GM10248 (cell line): ENCODE data around the gene DYNC2H1.

Source experiments
- CTCF ChIA-PET: fragments of 300-600 bp; sonication (Branson Sonifier 250); formaldehyde crosslinking; extraction: SDS; loops from one replicate; lab custom pipeline; 2021; ENCODE audit warnings: antibody characterized with exemption; lab: Yijun Ruan, JAX
- POLR2A ChIA-PET: fragments of 350-650 bp; sonication (Branson Sonifier 250); formaldehyde crosslinking; extraction: SDS; loops from one replicate; lab custom pipeline; 2020; ENCODE audit warnings: antibody characterized with exemption; lab: Yijun Ruan, JAX
- DNase-seq: peaks from one replicate; pipeline ENCODE4 v3.0.0; 2012; ENCODE audit errors: extremely low spot score
- TF ChIP-seq, protein P1 (sequence below): IDR thresholded peaks from 2 replicates; pipeline ENCODE4 v1.5.1; 2012; ENCODE audit warnings: mild to moderate bottlenecking, low read depth; ENCODE audit errors: extremely low read depth, missing control alignments, control extremely low read depth

The DYNC2H1 gene

GRCh38 chr11:103167166-103167565 lies 57.9 kb downstream of the DYNC2H1 start:
- no peak for DNase-seq
- ChIA-PET POLR2A (no interaction called here), CTCF (no interaction called here)
- TF ChIP-seq, protein P1, sequence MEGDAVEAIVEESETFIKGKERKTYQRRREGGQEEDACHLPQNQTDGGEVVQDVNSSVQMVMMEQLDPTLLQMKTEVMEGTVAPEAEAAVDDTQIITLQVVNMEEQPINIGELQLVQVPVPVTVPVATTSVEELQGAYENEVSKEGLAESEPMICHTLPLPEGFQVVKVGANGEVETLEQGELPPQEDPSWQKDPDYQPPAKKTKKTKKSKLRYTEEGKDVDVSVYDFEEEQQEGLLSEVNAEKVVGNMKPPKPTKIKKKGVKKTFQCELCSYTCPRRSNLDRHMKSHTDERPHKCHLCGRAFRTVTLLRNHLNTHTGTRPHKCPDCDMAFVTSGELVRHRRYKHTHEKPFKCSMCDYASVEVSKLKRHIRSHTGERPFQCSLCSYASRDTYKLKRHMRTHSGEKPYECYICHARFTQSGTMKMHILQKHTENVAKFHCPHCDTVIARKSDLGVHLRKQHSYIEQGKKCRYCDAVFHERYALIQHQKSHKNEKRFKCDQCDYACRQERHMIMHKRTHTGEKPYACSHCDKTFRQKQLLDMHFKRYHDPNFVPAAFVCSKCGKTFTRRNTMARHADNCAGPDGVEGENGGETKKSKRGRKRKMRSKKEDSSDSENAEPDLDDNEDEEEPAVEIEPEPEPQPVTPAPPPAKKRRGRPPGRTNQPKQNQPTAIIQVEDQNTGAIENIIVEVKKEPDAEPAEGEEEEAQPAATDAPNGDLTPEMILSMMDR: no peak

GRCh38 chr11:103170865-103171264 lies 61.6 kb downstream of the DYNC2H1 start:
- TF ChIP-seq, protein P1: no peak
- CTCF ChIA-PET: interaction anchor here (1.6 to 4.1 kb wide), 2 partner anchors 9 to 18 kb away, joined by 3 to 16 read pairs; no protein-coding TSS in a partner anchor
- POLR2A ChIA-PET: no interaction called here
- no peak for DNase-seq

DNA sequence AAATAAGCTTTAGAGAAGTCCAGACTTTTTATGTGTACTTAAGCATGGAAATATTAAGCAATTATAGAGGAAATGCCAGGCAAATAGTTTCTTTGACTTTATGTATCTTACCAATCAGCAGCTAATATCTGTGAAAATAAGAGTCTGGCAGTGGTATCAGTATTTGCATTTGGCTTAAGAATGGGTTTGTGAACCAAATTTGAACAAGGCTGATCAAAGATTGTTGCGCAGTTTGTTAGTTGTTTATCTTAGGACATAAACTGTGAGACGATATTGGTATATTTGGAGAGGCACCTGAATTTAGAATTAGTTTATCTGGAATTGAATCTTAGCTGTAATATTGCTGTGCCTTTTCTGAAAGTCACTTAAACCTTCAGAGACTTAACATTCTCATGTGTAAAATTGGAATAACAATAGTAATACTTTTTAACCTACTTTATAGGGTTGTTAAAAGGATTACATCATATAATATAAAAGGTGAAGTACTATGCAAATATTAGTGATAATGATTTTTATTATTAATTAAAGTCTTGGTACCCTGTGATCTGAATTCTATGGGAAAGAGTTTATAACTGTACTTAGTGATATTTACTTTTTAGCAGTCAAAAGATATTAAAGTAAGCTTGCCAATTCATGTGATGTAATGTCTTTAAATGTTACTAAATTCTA lies 66.4 kb downstream of the DYNC2H1 start:
- TF ChIP-seq, protein P1: no peak
- ChIA-PET POLR2A (no interaction called here), CTCF (interaction anchor here (1.4 kb wide), 1 partner anchor 18 kb away, joined by 4 read pairs; no protein-coding TSS in a partner anchor)

GRCh38 chr11:103183981-103184611 lies 74.9 kb downstream of the DYNC2H1 start:
- CTCF ChIA-PET: interaction anchor here (0.8 to 1.5 kb wide), 2 partner anchors 8 to 146 kb away, joined by 3 to 4 read pairs; no protein-coding TSS in a partner anchor
- POLR2A ChIA-PET: no interaction called here
- TF ChIP-seq, protein P1: no peak
- DNase-seq: no peak

More for the DNA sequence above, 66.4 kb downstream of the DYNC2H1 start:
- DNase-seq: no peak

DNA sequence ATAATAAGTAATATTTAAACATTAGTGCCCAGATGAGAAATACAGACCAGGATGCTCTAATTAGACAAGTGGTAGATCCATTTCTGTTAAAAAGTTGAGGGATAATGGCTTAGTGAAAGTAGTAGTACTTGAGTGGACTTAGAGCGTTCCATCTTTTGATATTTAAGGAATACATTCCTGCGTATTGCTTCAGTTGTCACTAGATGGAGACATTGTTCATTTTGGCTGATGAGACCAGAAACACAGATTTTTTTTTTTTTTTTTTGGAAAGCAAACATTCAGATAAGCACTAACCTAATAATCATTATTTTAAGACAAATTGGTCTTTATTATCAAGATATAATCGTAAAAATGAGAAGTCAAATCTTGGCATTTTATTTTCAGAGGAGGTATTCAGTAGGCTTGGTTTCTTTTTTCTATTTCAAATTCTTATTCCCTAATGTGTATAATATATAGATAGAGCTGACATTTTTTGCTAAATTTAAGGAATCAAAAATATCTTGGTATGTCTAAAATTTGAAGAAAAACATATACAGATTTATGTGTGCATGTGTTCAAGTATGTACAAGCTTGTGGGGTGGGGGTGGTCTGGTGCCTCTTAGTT lies 92.9 kb downstream of the DYNC2H1 start:
- ChIA-PET CTCF (interaction anchor here (0.7 kb wide), 1 partner anchor 10 kb away, joined by 3 read pairs; no protein-coding TSS in a partner anchor), POLR2A (no interaction called here)
- peak; percentile 6 for DNase-seq
- TF ChIP-seq, protein P1: peak; percentile 36

DNA sequence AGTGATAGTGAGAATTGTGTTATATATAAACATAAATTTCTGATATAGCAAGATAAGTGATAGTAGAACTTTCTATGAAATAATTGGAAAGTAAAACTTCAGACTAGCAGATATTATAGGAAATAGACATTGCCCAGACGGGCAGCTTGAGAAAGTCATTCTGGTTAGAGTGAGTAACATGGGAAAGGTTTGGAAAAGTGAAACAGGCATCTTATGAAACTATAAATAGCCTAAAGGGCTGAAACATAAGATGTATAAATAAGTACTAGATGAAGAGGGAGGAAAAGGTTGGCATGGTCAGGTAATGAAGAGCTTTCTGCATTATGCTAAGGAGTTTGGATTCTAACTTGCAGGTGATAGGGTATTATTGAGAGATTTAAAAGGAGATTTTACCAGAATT lies 101.3 kb downstream of the DYNC2H1 start:
- TF ChIP-seq, protein P1: no peak
- POLR2A ChIA-PET: no interaction called here
- CTCF ChIA-PET: no interaction called here
- no peak for DNase-seq
